GM10266 (cell line): ENCODE data around the gene CACNA1B.

Source experiments
- DNase-seq: peaks from one replicate; pipeline ENCODE4 v3.0.0; 2012; ENCODE audit errors: extremely low spot score
- CTCF ChIP-seq: IDR thresholded peaks from 2 replicates; pipeline ENCODE4 v1.5.1; 2012; ENCODE audit warnings: mild to moderate bottlenecking, low read depth; ENCODE audit not compliant: control insufficient read depth, insufficient read depth; ENCODE audit errors: missing control alignments

The CACNA1B gene

GRCh38 chr9:138074516-138074915, 196.9 kb downstream of the CACNA1B start:
- no peak for DNase-seq
- TF ChIP-seq CTCF, result no peak

GRCh38 chr9:138075496-138075895, 197.9 kb downstream of the CACNA1B start:
- no peak for TF ChIP-seq CTCF
- no peak for DNase-seq

GRCh38 chr9:138075961-138076649, 198.5 kb downstream of the CACNA1B start:
- TF ChIP-seq CTCF, result no peak
- DNase-seq, result no peak

- no peak for DNase-seq
- TF ChIP-seq CTCF, result no peak
Measured at GRCh38 chr9:138076650-138077009, 199.0 kb downstream of the CACNA1B start.

- no peak for TF ChIP-seq CTCF
- DNase-seq, result no peak
Measured at GRCh38 chr9:138077126-138077525, 199.5 kb downstream of the CACNA1B start.

- no peak for TF ChIP-seq CTCF
- DNase-seq, result no peak
Measured at GRCh38 chr9:138077898-138078540, 200.4 kb downstream of the CACNA1B start.

- TF ChIP-seq CTCF, result no peak
- DNase-seq, result no peak
Measured at GRCh38 chr9:138078846-138079245, 201.3 kb downstream of the CACNA1B start.
